Measurements from ENCODE around the gene CD300A.

CD300A gene

DNA sequence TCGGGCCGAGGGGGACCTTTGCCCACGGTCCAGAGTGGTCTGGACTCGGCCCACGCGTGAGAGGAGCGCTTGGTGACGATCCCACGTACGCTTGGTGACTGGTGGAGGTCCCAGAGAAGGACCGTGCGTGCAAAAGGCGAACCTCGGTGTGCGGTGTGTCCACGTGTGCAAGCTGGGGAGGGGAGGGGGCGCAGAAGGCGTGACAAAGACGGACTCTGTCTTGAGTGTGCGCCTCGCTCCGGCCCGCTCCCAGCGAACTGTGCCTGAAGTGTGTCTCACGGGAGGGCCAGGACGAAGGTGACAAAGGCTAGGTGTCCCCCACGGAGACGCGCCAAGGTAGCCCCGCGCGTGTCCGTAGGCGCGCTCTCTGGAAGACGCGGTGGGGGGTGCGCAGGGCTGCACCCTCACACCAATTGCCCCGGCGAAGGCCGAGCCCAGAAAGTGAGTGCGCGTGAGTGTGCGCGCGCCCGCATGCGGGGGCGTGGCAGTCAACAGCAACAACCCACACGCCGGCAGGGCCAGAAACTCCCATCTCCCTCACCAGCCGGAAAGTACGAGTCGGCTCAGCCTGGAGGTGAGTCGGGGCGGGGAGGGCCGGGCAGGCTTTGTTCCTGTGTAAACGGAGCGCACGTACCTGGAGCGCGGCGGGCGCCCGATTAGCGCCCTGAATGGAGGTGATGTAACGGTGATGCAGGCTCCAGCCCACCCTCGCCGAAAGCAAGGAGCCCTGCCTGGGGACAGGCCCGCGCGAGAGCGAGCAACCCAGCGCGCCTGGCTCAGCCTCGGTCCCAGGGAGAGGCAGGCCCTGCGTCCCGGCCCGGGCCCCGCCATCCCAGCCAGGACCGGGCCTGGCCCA lies 34.6 kb upstream of the CD300A start, which contains the start of gene GPRC5C (continued):
- TF ChIP-seq ZBTB1 (tag by site-specific recombination; IDR thresholded peaks at IDR 0.05) (no peak), KLF9 (tag by site-specific recombination; IDR thresholded peaks at IDR 0.05; ENCODE audit: low read depth) (peak; percentile 98), ZNF558 (tag by site-specific recombination; IDR thresholded peaks at IDR 0.05) (no peak), ZNF654 (tag by site-specific recombination; IDR thresholded peaks at IDR 0.05; ENCODE audit: low read depth) (no peak), ZNF174 (tag by site-specific recombination; IDR thresholded peaks at IDR 0.05) (no peak), ZBTB10 (tag by site-specific recombination; IDR thresholded peaks at IDR 0.05) (peak; percentile 79), ZNF610 (tag by site-specific recombination; IDR thresholded peaks at IDR 0.05; ENCODE audit: borderline replicate concordance) (no peak; the same call in 1 of the 2 replicates), ZNF513 (tag by site-specific recombination; IDR thresholded peaks at IDR 0.05) (no peak), ZNF843 (tag by site-specific recombination; IDR thresholded peaks at IDR 0.05) (no peak), ZNF48 (tag by site-specific recombination; IDR thresholded peaks at IDR 0.05) (no peak), ZNF677 (tag by site-specific recombination; IDR thresholded peaks at IDR 0.05) (no peak; the same call in 1 of the 2 replicates), ZNF660 (tag by site-specific recombination; IDR thresholded peaks at IDR 0.05) (no peak), ELK4 (IDR thresholded peaks at IDR 0.05; ENCODE audit: borderline replicate concordance, low read depth, low read length) (no peak), ZSCAN18 (tag by site-specific recombination; IDR thresholded peaks at IDR 0.05) (no peak), ZNF473 (tag by site-specific recombination; IDR thresholded peaks at IDR 0.05) (no peak), ZNF488 (tag by site-specific recombination; IDR thresholded peaks at IDR 0.05) (no peak), ZNF571 (tag by site-specific recombination; IDR thresholded peaks at IDR 0.05) (no peak), ZNF146 (tag by site-specific recombination; IDR thresholded peaks at IDR 0.05) (no peak), ZNF549 (tag by site-specific recombination; IDR thresholded peaks at IDR 0.05) (no peak), ZBTB17 (tag by site-specific recombination; IDR thresholded peaks at IDR 0.05) (peak; percentile 94), ZNF366 (tag by site-specific recombination; conservative IDR thresholded peaks at IDR 0.05) (no peak), ZNF623 (tag by site-specific recombination; IDR thresholded peaks at IDR 0.05) (no peak), OSR2 (tag by site-specific recombination; IDR thresholded peaks at IDR 0.05) (no peak), KLF10 (tag by site-specific recombination; IDR thresholded peaks at IDR 0.05) (peak; percentile 89), PRDM1 (tag by site-specific recombination; IDR thresholded peaks at IDR 0.05) (no peak), ZNF398 (tag by site-specific recombination; IDR thresholded peaks at IDR 0.05) (peak; percentile 46), ZNF580 (tag by site-specific recombination; IDR thresholded peaks at IDR 0.05) (no peak), ZBTB21 (tag by site-specific recombination; IDR thresholded peaks at IDR 0.05) (no peak; the same call in 1 of the 2 replicates), ZNF112 (tag by site-specific recombination; IDR thresholded peaks at IDR 0.05) (no peak), GLI4 (tag by site-specific recombination; IDR thresholded peaks at IDR 0.05) (peak; percentile 23; the same call in 1 of the 2 replicates), ZNF768 (tag by site-specific recombination; IDR thresholded peaks at IDR 0.05) (no peak)
